Activated CD4-positive, alpha-beta memory T cell treated with anti-CD3 and anti-CD28 coated beads for 36 hours (primary cell): ENCODE results near the gene C16orf46. TPM values are rescaled to one million over a fixed set of nuclear protein-coding genes. Genes with fewer than 3 reads are reported as not detected.

ENCODE experiments used
- CTCF ChIA-PET: fragments of 350-600 bp; sonication (Branson Sonifier 250); formaldehyde crosslinking; loops from one replicate; lab custom pipeline; 2021; ENCODE audit warnings: antibody characterized with exemption, inconsistent platforms; lab: Charles Lee
- POLR2A ChIA-PET: fragments of 350-600 bp; sonication (Branson Sonifier 250); formaldehyde crosslinking; loops from one replicate; lab custom pipeline; 2021; ENCODE audit warnings: antibody characterized with exemption; lab: Charles Lee
- DNase-seq: peaks from one replicate; pipeline ENCODE4 v3.0.0-alpha.2; 2020
- H3K27ac Mint-ChIP-seq: one replicate; pipeline ENCODE4 v1.8.0; 2021; ENCODE audit warnings: mixed read lengths
- H3K27me3 Mint-ChIP-seq: one replicate; pipeline ENCODE4 v1.8.0; 2021; ENCODE audit warnings: mixed read lengths
- H3K36me3 Mint-ChIP-seq: one replicate; pipeline ENCODE4 v1.8.0; 2021; ENCODE audit warnings: mixed read lengths
- H3K4me1 Mint-ChIP-seq: one replicate; pipeline ENCODE4 v1.8.0; 2021; ENCODE audit warnings: low read depth, mixed read lengths
- H3K4me3 Mint-ChIP-seq: one replicate; pipeline ENCODE4 v1.8.0; 2021; ENCODE audit warnings: mild to moderate bottlenecking, mixed read lengths
- H3K9me3 Mint-ChIP-seq: one replicate; pipeline ENCODE4 v1.8.0; 2021; ENCODE audit warnings: mixed read lengths
- intact Hi-C: fragments of 100-400 bp; cut with micrococcal nuclease; formaldehyde crosslinking; loops from one replicate; pipeline ENCODE4 v1.15.1; 2023
- total RNA-seq, 2 experiments: library from RNA; stranded (reverse); gene quantifications; one replicate each; pipeline ENCODE4 v1.2.3, GENCODE V29; 2021

C16orf46 gene
- total RNA-seq, 2 experiments from 2014 or later, result 0.44 to 0.86 TPM

DNA sequence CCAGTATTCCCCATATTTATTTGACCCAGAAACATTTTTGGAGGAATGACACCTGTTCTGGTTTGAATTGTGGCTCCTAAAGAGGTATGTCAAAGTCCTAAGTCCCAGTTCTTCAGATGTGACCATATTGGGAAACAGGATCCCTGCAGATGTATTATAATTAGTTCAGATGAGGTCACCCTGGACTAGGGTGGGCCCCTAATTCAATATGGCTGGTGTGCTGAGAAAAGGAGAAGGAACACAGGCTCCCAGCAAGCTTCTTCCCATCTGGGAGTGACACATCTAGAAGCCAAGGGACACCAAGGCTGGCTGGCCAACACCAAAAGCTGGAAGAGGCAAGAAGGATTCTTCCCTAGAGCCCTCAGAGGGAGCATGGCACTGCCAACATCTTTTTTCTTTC lies 22.9 kb upstream of the C16orf46 start:
- ChIA-PET CTCF (no interaction called here), POLR2A (no interaction called here)
- Mint-ChIP-seq H3K36me3 (no peaks in the 10 kb centered on the region), H3K4me3 (no peak overlapping the region), H3K27me3 (peaks cover 4% of the 10 kb centered on the region), H3K4me1 (peaks cover 6% of the 10 kb centered on the region), H3K27ac (no peak overlapping the region), H3K9me3 (no peaks in the 10 kb centered on the region)
- intact Hi-C loops, result no loop called here
- DNase-seq, result no peak

DNA sequence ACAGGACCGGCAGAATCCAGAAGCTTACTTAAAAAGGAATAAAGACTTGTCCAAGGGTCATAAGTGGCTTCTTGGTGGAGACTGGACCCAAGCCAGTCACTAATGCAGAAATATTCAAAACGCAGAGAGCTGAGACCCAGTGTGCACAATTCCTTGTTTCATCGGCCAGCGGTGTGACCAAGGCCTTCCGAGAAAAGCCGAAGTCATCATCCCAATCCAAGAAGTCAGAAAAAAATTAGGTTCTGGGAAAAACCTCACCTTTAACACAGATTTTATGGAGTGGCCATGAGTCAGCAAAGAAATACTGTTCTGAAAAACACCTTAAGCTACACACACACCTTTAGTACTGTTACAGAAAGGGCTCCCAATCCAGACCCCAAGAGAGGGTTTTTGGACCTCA lies 20.2 kb upstream of the C16orf46 start:
- Mint-ChIP-seq H3K4me3 (no peak overlapping the region), H3K4me1 (peaks cover 12% of the 10 kb centered on the region), H3K36me3 (peaks cover 2% of the 10 kb centered on the region), H3K27me3 (no peaks in the 10 kb centered on the region), H3K27ac (no peak overlapping the region), H3K9me3 (no peaks in the 10 kb centered on the region)
- no peak for DNase-seq
- intact Hi-C loops, result no loop called here
- CTCF ChIA-PET, result interaction anchor here (1.4 kb wide), 1 partner anchor 61 kb away, joined by 5 read pairs; the partner anchor contains the start of gene ATMIN
- POLR2A ChIA-PET, result no interaction called here

DNA sequence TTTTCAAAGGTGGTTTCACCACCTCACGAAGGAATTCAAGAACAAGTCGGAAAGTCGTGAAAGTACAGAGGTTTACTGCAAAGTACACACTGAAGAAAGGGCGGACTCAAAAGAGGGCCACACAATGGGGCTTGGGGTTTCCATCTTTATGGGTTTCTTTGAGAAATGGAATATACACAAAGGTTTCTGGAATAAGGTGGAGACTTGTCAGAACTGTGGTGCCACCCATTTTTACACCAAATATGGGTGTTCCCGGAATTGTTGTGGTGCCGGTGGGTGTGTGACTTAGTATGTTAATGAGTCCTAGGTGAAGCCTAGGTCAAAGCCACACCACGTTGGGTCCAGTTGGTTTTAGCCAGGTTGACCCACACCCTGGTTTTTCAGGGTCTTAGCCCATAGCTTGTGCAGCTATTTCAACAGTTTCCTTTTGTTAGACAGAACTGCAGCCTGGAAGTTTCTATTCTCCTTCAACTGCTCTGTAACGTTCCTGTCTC lies 19.7 kb upstream of the C16orf46 start:
- peak overlapping the region; percentile 70 for H3K27ac Mint-ChIP-seq
- CTCF ChIA-PET, result interaction anchor here (1.4 kb wide), 1 partner anchor 61 kb away, joined by 5 read pairs; the partner anchor contains the start of gene ATMIN
- intact Hi-C loops, result loop anchor here (1.0 kb wide), 4 partner anchors 19 to 218 kb away; partner anchors contain the start of genes C16orf46 and GAN
- H3K4me3 Mint-ChIP-seq, result peak overlapping the region; percentile 53
- no peaks in the 10 kb centered on the region for H3K9me3 Mint-ChIP-seq
- H3K27me3 Mint-ChIP-seq, result no peaks in the 10 kb centered on the region
- POLR2A ChIA-PET, result no interaction called here
- peaks cover 2% of the 10 kb centered on the region for H3K36me3 Mint-ChIP-seq
- DNase-seq, result no peak
- peaks cover 14% of the 10 kb centered on the region for H3K4me1 Mint-ChIP-seq

DNA sequence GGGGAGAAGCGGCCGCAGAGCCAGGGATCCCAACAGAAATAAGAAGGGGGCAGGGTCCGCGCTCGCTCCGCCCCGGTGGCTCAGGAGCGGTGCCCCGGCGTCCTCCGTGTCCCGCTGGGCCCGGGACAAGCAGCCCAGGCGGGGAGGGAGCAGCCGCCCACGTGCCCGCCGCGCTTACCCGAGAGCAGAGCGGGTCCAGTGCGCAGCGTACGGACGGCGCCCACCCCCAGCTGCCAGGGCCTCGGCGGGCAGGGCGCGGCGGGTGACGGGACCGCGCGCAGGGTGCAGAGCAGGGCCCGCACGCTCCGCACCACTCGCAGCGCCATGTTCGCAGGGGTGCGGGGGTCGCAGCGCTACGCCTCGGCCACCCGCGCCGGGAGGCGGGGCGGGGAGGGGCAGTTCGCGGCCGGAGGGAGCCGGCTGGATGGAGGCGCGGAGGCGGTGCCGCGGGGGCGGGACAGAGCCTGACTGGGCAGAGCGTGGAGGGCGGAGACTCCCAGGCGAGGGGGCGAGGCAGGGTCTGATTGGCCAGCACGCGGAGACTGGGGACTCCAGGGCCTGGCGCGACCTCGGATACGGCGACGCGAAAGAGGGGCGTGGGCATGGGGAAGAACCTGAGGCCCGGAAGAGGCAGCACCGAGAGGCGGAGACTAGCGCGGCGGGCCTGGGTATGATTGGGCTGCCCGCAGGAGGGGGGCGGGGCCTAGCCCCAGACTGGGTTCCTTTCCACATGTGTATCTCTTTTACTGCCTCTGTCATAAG lies 19.1 kb upstream of the C16orf46 start, which contains the start of gene GCSH:
TSS of gene GCSH (minus strand) at position 443 of the 762 bp plus-strand sequence. CDS start at position 326, 117 bp downstream.
- Mint-ChIP-seq H3K27me3 (no peaks in the 10 kb centered on the region), H3K27ac (peak within 1 kb of the TSS; percentile 70), H3K4me3 (peak within 1 kb of the TSS; percentile 79), H3K9me3 (no peaks in the 10 kb centered on the region), H3K4me1 (peaks cover 14% of the 10 kb centered on the region), H3K36me3 (peaks cover 2% of the 10 kb centered on the region)
- intact Hi-C loops, result loop anchor here (1.0 kb wide), 4 partner anchors 19 to 218 kb away; partner anchors contain the start of genes C16orf46 and GAN
- ChIA-PET CTCF (interaction anchor here (1.4 kb wide), 1 partner anchor 60 kb away, joined by 5 read pairs; the partner anchor contains the start of gene ATMIN), POLR2A (no interaction called here)
- peak; percentile 99 for DNase-seq

- ChIA-PET POLR2A (no interaction called here), CTCF (interaction anchor here (1.2 to 1.6 kb wide), 2 partner anchors 11 to 60 kb away, joined by 3 to 4 read pairs; partner anchors contain the start of gene ATMIN)
- Mint-ChIP-seq H3K4me3 (peak overlapping the region; percentile 79), H3K4me1 (peaks cover 14% of the 10 kb centered on the region), H3K9me3 (no peaks in the 10 kb centered on the region), H3K27ac (no peak overlapping the region), H3K27me3 (no peaks in the 10 kb centered on the region), H3K36me3 (peaks cover 2% of the 10 kb centered on the region)
- no peak for DNase-seq
- intact Hi-C loops, result no loop called here
Observed at GRCh38 chr16:81095653-81095952, 18.6 kb upstream of the C16orf46 start.

DNA sequence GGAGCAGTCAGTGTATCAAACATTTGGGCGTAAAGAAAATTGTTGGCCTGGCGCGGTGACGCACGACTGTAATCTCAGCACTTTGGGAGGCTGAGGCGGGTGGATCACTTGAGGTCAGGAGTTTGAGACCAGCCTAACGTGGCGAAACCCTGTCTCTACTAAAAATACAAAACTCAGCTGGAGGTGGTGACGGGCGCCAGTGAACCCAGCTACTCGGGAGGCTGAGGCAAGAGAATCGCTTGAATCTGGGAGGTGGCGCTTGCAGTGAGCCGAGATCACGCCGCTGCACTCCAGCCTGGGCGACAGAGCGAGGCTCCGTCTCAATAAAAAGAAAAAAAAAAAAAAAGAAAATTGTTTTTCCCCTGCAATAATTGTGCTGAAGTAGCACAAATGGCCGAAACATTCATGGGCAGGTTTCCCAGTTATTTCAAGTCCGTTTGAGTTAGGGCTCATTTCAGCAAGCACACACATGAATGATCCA lies 17.8 kb upstream of the C16orf46 start:
- ChIA-PET POLR2A (interaction anchor here (0.6 kb wide), 1 partner anchor 791 kb away, joined by 3 read pairs; no protein-coding TSS in a partner anchor), CTCF (interaction anchor here (1.2 to 1.6 kb wide), 2 partner anchors 11 to 59 kb away, joined by 3 to 4 read pairs; partner anchors contain the start of gene ATMIN)
- H3K9me3 Mint-ChIP-seq, result no peaks in the 10 kb centered on the region
- no peak overlapping the region for H3K27ac Mint-ChIP-seq
- peak overlapping the region; percentile 79 for H3K4me3 Mint-ChIP-seq
- peaks cover 14% of the 10 kb centered on the region for H3K4me1 Mint-ChIP-seq
- peaks cover 2% of the 10 kb centered on the region for H3K36me3 Mint-ChIP-seq
- H3K27me3 Mint-ChIP-seq, result no peaks in the 10 kb centered on the region
- intact Hi-C loops, result no loop called here
- no peak for DNase-seq

GRCh38 chr16:81088836-81089235 lies 11.8 kb upstream of the C16orf46 start:
- H3K27ac Mint-ChIP-seq, result no peak overlapping the region
- no peaks in the 10 kb centered on the region for H3K36me3 Mint-ChIP-seq
- H3K27me3 Mint-ChIP-seq, result no peaks in the 10 kb centered on the region
- peaks cover 2% of the 10 kb centered on the region for H3K4me1 Mint-ChIP-seq
- no peak for DNase-seq
- ChIA-PET POLR2A (no interaction called here), CTCF (no interaction called here)
- no peak overlapping the region for H3K4me3 Mint-ChIP-seq
- H3K9me3 Mint-ChIP-seq, result no peaks in the 10 kb centered on the region
- intact Hi-C loops, result no loop called here

DNA sequence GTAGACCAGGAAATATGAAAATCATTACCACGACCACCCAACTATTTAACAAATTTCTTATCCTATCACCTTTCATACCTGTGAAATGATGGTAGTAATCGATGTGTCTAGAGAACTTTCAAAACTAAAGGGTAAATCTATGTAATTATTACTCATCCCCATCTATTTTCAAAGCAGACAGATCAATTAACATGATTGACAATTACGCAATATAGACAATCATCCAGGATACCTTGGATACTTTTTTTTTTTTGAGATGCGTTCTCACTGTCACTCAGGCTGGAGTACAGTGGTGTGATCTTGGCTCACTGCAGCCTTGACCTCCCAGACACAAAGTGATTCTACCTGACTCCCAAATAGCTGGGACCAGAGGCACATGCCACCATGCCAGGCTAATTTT lies 4.0 kb upstream of the C16orf46 start:
- CTCF ChIA-PET, result no interaction called here

GRCh38 chr16:81080233-81080632 lies 3.2 kb upstream of the C16orf46 start:
- H3K27me3 Mint-ChIP-seq, result no peaks in the 10 kb centered on the region
- no peak for DNase-seq
- intact Hi-C loops, result no loop called here
- H3K36me3 Mint-ChIP-seq, result no peaks in the 10 kb centered on the region
- no peaks in the 10 kb centered on the region for H3K9me3 Mint-ChIP-seq
- CTCF ChIA-PET, result no interaction called here
- no peak overlapping the region for H3K27ac Mint-ChIP-seq
- POLR2A ChIA-PET, result no interaction called here
- H3K4me1 Mint-ChIP-seq, result peaks cover 3% of the 10 kb centered on the region
- no peak overlapping the region for H3K4me3 Mint-ChIP-seq

More for the DNA sequence above, 4.0 kb upstream of the C16orf46 start:
- H3K9me3 Mint-ChIP-seq, result no peaks in the 10 kb centered on the region
- H3K27me3 Mint-ChIP-seq, result no peaks in the 10 kb centered on the region
- intact Hi-C loops, result no loop called here
- no peaks in the 10 kb centered on the region for H3K36me3 Mint-ChIP-seq
- POLR2A ChIA-PET, result no interaction called here
- peaks cover 3% of the 10 kb centered on the region for H3K4me1 Mint-ChIP-seq
- DNase-seq, result no peak
- H3K27ac Mint-ChIP-seq, result no peak overlapping the region
- H3K4me3 Mint-ChIP-seq, result no peak overlapping the region

DNA sequence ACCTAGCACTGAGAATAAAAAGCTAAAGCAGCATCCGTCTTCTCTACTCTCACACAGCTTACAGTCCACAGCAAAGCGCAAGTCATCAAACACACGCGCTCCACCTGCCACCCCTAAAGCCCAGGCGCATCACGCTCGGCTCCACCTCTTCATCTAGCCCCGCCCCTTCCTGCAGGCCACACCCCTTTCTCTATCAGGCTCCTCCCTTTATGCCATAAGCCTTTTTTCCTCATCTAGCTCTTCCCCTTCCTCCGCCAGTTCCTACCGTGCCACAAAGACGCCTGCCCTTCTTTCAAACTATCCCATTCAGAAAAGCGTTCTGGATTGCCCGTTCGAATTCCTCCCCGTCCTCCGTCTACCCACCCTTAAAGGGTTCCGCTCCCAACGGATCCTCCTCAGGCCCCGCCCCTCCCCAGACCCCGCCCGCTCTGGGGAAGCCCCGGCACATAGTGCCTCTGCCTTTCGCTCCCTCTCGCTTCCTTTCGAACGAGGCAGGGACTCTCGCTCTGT lies 417 bp downstream of the C16orf46 start:
- intact Hi-C loops, result loop anchor here (1.0 to 5.0 kb wide), 5 partner anchors 20 to 269 kb away; partner anchors contain the start of genes ATMIN, CENPN, GAN and GCSH
- Mint-ChIP-seq H3K36me3 (no peaks in the 10 kb centered on the region), H3K27ac (no peak overlapping the region), H3K4me3 (no peak overlapping the region), H3K9me3 (no peaks in the 10 kb centered on the region), H3K27me3 (no peaks in the 10 kb centered on the region), H3K4me1 (peaks cover 3% of the 10 kb centered on the region)
- ChIA-PET POLR2A (interaction anchor here (1.0 to 1.9 kb wide), 4 partner anchors 40 to 73 kb away, joined by 4 to 11 read pairs (median 6); partner anchors contain the start of genes ATMIN, CENPN and CMC2), CTCF (interaction anchor here (0.7 to 4.3 kb wide), 4 partner anchors 41 to 73 kb away, joined by 3 to 68 read pairs (median 3); partner anchors contain the start of gene ATMIN)
- peak; percentile 94 for DNase-seq

- Mint-ChIP-seq H3K27me3 (no peaks in the 10 kb centered on the region), H3K9me3 (no peaks in the 10 kb centered on the region), H3K4me3 (no peak overlapping the region), H3K4me1 (peaks cover 3% of the 10 kb centered on the region), H3K27ac (no peak overlapping the region), H3K36me3 (no peaks in the 10 kb centered on the region)
- intact Hi-C loops, result no loop called here
- no peak for DNase-seq
- POLR2A ChIA-PET, result no interaction called here
- CTCF ChIA-PET, result interaction anchor here (1.0 to 2.9 kb wide), 3 partner anchors 37 to 69 kb away, joined by 3 to 22 read pairs (median 5); partner anchors contain the start of gene ATMIN
Observed at GRCh38 chr16:81073560-81074330, 3.3 kb downstream of the C16orf46 start.
